K562 (cell line): ENCODE measurements around the gene TPI1.

Experiments used
- RNF2 ChIP-seq: sonication (generic); IDR thresholded peaks from 2 replicates; pipeline ENCODE4 v1.6.1; 2016
- TF ChIP-seq, protein P1 (sequence below): fragments of 250-450 bp; sonication (Bioruptor Pico); IDR thresholded peaks from 2 replicates; pipeline ENCODE4 v1.9.0; 2021; ENCODE audit warnings: mild to moderate bottlenecking

DNA sequence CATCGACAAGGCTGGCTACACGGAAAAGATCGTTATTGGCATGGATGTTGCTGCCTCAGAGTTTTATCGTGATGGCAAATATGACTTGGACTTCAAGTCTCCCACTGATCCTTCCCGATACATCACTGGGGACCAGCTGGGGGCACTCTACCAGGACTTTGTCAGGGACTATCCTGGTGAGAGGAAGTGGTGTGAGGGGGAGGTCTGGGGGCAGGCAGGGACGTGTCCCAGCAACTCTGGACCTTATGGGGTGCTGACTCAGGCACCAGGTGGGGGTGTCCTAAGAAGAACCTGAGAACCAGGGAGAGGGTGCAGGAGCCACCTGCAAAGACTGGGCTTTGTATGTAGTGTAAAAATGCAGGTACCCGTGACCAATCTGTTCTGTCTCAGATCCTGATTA is 52.3 kb downstream of the TPI1 start:
- TF ChIP-seq RNF2 = no peak
- TF ChIP-seq, protein P1, sequence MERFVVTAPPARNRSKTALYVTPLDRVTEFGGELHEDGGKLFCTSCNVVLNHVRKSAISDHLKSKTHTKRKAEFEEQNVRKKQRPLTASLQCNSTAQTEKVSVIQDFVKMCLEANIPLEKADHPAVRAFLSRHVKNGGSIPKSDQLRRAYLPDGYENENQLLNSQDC (CRISPR knock-in tag) = no peak
